ENCODE data around the gene MAB21L3.

MAB21L3 gene

GRCh38 chr1:116166011-116166571 is 54.9 kb downstream of the MAB21L3 start:
- DNase-seq (ENCODE audit: low read depth) = no peak

- no peak for DNase-seq (ENCODE audit: low read depth)
Measured at GRCh38 chr1:116166655-116167054, 55.5 kb downstream of the MAB21L3 start.

GRCh38 chr1:116167625-116168276 is 56.6 kb downstream of the MAB21L3 start:
- DNase-seq (ENCODE audit: low read depth) = no peak

DNA sequence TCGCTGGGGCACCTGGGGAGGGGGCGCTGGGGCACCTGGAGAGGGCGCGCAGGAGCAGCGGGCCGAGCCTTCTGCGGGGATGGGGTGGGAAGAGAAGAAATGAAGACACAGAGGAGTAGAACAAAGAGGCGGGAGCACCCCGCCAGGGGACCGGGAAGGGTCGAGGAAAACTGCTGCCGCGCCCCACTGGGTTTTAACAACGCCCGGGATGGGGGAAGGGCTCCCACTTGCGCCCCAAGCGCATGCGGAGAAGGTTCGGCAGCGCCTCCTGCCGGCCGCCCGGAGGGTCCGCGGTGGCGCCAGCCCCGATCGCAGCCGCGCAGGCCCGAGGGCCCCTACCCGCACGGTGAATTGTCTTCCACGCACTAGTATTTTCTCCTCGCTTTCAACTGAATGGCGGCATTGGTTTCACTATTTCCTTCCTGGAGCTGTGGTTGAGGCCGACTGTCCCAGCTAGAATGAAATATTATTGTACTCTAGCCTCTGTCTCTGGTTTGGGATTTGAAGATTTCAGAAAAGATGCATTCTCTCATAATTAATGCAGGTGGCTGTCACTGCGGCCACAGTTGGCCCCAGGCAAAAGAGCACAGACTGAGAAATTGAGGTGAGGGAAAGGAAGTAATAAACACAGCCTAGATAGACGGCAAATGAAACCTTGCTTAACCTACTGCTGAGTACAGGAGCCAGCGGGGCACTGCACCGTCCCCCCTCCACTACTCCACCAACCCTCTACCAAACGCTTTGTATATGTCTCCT is 57.3 kb downstream of the MAB21L3 start:
- DNase-seq (ENCODE audit: low read depth) = peak; percentile 77

DNA sequence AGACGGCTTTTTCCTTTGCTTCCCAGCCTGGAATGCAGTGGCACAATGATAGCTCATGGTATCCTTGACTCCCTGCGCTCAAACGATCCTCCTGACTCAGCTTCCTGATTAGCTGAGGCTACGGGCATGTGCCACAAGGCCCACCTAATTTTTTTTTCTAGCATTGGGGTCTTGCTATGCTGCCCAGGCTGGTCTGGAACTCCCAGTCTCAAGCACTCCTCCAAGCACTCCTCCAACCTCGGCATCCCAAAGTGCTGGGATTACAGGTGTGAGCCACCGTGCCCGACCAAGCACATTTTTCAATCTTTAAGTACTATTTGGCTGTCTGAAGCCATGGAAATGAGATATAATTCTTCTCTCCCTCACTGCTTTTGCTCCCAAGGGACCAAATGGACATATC is 58.7 kb downstream of the MAB21L3 start:
- DNase-seq (ENCODE audit: low read depth) = no peak

- no peak for DNase-seq (ENCODE audit: low read depth)
Measured at GRCh38 chr1:116170721-116171589, 59.8 kb downstream of the MAB21L3 start.

DNA sequence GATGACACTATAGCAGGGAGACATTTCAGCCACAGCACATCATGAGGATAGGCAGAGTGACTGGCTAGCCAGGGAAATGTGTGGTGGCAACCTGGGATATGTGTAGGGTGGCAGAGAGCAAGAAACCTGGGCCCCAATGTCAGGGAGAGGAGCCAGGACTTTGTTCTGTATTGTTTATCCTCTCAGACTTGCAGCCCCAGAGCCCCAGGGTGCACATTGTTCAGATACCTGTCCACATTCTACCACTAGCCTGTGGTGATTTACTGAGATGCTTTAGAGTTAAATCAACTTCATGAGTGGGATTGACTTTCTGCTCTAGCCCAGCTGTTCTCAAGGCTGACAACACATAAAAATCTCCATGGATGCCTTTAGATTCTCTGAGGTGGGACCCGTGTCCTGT is 61.5 kb downstream of the MAB21L3 start:
- DNase-seq (ENCODE audit: low read depth) = no peak

- DNase-seq (ENCODE audit: low read depth) = no peak
Measured at GRCh38 chr1:116175611-116176010, 64.4 kb downstream of the MAB21L3 start.

- no peak for DNase-seq (ENCODE audit: low read depth)
Measured at GRCh38 chr1:116176306-116176789, 65.1 kb downstream of the MAB21L3 start.

- no peak for DNase-seq (ENCODE audit: low read depth)
Measured at GRCh38 chr1:116177861-116178260, 66.7 kb downstream of the MAB21L3 start.

DNA sequence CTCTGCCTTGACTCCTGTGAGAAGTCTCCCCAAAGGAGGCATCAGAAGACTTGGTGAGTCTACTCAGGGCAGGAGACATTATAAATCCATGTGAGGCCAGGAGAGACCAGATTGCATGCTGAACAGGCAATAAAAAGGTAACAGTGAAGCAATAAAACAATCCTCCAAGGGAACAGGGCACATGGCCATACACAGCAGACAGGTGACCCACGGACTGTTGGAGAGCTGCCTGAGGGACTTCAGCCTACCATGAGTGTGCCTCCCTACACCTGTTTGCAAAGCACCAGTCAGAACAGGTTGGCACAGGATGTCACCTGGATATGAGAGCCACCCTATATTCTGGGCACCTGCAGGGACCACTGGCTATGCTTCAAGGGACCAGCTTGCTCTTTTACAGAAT is 67.6 kb downstream of the MAB21L3 start:
- no peak for DNase-seq (ENCODE audit: low read depth)

DNA sequence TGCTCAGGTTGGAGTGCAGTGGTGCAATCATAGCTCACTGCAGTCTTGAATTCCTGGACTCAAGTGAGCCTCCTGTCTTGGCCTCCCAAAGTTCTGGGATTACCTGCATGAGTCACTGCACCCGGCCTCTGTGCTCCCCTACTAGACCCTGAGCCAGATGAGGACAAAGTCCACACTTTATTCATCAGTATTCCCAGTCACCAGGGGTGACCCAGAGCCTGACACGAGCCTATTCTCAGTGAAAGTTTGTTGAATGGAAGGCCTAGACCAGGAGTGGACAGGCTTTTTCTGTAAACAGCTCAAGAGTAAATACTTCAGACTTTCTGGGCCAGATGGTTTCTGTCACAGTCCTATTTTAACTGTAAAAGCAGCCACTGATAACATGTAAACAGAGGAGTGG is 68.2 kb downstream of the MAB21L3 start:
- DNase-seq (ENCODE audit: low read depth) = no peak

- no peak for DNase-seq (ENCODE audit: low read depth)
Measured at GRCh38 chr1:116179964-116180363, 68.8 kb downstream of the MAB21L3 start.

- DNase-seq (ENCODE audit: low read depth) = no peak
Measured at GRCh38 chr1:116182019-116182714, 71.0 kb downstream of the MAB21L3 start.

Measured in stimulated activated CD8-positive, alpha-beta memory T cell treated with anti-CD3 and anti-CD28 coated beads, Interleukin-15, amount 100 ng/mL, for 24 hours (primary cell).